Neutrophil (primary cell): ENCODE data around the gene PARD3.

Experiments
- H3K27ac ChIP-seq: fragments of 200-600 bp; sonication (generic); 2 replicates; pipeline ENCODE4 v1.5.1; 2016; ENCODE audit warnings: mild to moderate bottlenecking, moderate library complexity
- H3K27me3 ChIP-seq: fragments of 200-600 bp; sonication (generic); 2 replicates; pipeline ENCODE4 v1.6.0; 2016; ENCODE audit warnings: mild to moderate bottlenecking
- H3K36me3 ChIP-seq: fragments of 200-600 bp; sonication (generic); 2 replicates; pipeline ENCODE4 v1.5.1; 2017
- H3K4me1 ChIP-seq, 2 experiments: fragments of 200-600 bp in 1 of 2; sonication (generic) in 1 of 2; 1 replicate in 1 of 2; 2 replicates in 1 of 2; pipeline versions ENCODE4 v1.5.1 to v1.6.1; 2013 to 2016; ENCODE audit warnings: low read depth in 1 of 2, low read length in 1 of 2, mild to moderate bottlenecking in 1 of 2, moderate library complexity in 1 of 2; ENCODE audit not compliant: control insufficient read depth in 1 of 2, insufficient read depth in 1 of 2
- H3K4me3 ChIP-seq, 2 experiments: fragments of 200-600 bp in 1 of 2; sonication (generic) in 1 of 2; 1 replicate in 1 of 2; 2 replicates in 1 of 2; pipeline ENCODE4 v1.5.1; 2013 to 2016; ENCODE audit warnings: low read depth in 1 of 2, low read length in 1 of 2, mild to moderate bottlenecking in 1 of 2, moderate library complexity in 1 of 2
- H3K9me3 ChIP-seq: fragments of 200-600 bp; sonication (generic); 2 replicates; pipeline ENCODE4 v1.5.1; 2016
- CTCF ChIP-seq: fragments of 200-600 bp; sonication (generic); IDR thresholded peaks from 2 replicates; pipeline ENCODE4 v1.5.1; 2016; ENCODE audit warnings: antibody characterized with exemption

Gene PARD3

GRCh38 chr10:34715511-34716187 lies 99.4 kb downstream of the PARD3 start:
- no peaks in the 10 kb centered on the region for H3K36me3 ChIP-seq
- H3K4me3 ChIP-seq = no peak overlapping the region
- H3K27me3 ChIP-seq = peaks cover 8% of the 10 kb centered on the region
- no peaks in the 10 kb centered on the region for H3K4me1 ChIP-seq
- H3K27ac ChIP-seq = no peak overlapping the region
- TF ChIP-seq CTCF = no peak
- H3K9me3 ChIP-seq = no peaks in the 10 kb centered on the region

GRCh38 chr10:34713875-34714274 lies 101.2 kb downstream of the PARD3 start:
- H3K9me3 ChIP-seq = no peaks in the 10 kb centered on the region
- H3K4me3 ChIP-seq = no peak overlapping the region
- H3K27me3 ChIP-seq = peaks cover 8% of the 10 kb centered on the region
- no peaks in the 10 kb centered on the region for H3K4me1 ChIP-seq
- H3K27ac ChIP-seq = no peak overlapping the region
- no peaks in the 10 kb centered on the region for H3K36me3 ChIP-seq
- TF ChIP-seq CTCF = no peak

GRCh38 chr10:34711500-34711899 lies 103.6 kb downstream of the PARD3 start:
- no peak overlapping the region for H3K27ac ChIP-seq
- no peaks in the 10 kb centered on the region for H3K4me1 ChIP-seq
- no peaks in the 10 kb centered on the region for H3K9me3 ChIP-seq
- H3K27me3 ChIP-seq = peaks cover 8% of the 10 kb centered on the region
- TF ChIP-seq CTCF = no peak
- H3K4me3 ChIP-seq = no peak overlapping the region
- H3K36me3 ChIP-seq = no peaks in the 10 kb centered on the region

DNA sequence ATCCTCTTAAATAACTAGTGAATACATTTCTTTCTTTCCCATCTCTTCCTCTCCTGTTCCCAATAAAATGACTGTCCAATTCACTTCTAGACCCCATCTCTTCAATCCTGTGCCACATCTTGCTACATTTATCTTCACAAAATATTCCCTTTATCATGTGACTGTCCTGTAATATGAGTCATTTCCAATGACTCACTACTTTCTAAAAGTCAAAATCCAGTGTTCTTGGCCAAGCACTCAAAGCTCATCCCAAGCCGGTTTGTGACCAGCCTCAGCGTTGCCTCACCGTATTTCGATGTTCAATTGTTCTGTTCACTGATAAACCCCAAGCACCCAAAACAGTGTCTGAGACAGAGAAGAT lies 104.7 kb downstream of the PARD3 start:
- Histone ChIP-seq H3K27me3 (peaks cover 4% of the 10 kb centered on the region), H3K4me1 (no peaks in the 10 kb centered on the region), H3K9me3 (no peaks in the 10 kb centered on the region), H3K4me3 (no peak overlapping the region), H3K36me3 (no peaks in the 10 kb centered on the region), H3K27ac (no peak overlapping the region)
- no peak for TF ChIP-seq CTCF

- Histone ChIP-seq H3K27ac (no peak overlapping the region), H3K9me3 (no peaks in the 10 kb centered on the region), H3K36me3 (no peaks in the 10 kb centered on the region), H3K4me1 (no peaks in the 10 kb centered on the region), H3K27me3 (no peaks in the 10 kb centered on the region), H3K4me3 (no peak overlapping the region)
- no peak for TF ChIP-seq CTCF
Measured at GRCh38 chr10:34709637-34710390, 105.3 kb downstream of the PARD3 start.
